ENCODE results near the gene RASL11A. TPM values are rescaled to one million over a fixed set of nuclear protein-coding genes. Genes with fewer than 3 reads are reported as not detected.
"Not testable (repeated sequence)": the region's sequence is repeated elsewhere in the genome, so short reads cannot be mapped to it uniquely, and the experiment has no call there.

RASL11A gene
- total RNA-seq, 1 donor from 2014 or later = 3.8 TPM

GRCh38 chr13:27300406-27300805 lies 29.8 kb downstream of the RASL11A start:
- DNase-seq (ENCODE audit: low read depth, low spot score) = not testable (repeated sequence)

- no peak for DNase-seq (ENCODE audit: low read depth, low spot score)
Measured at GRCh38 chr13:27300941-27301586, 30.4 kb downstream of the RASL11A start.

GRCh38 chr13:27302643-27303262 lies 32.1 kb downstream of the RASL11A start:
- DNase-seq (ENCODE audit: low read depth, low spot score) = no peak

- DNase-seq (ENCODE audit: low read depth, low spot score) = no peak
Measured at GRCh38 chr13:27304099-27304498, 33.5 kb downstream of the RASL11A start.

- DNase-seq (ENCODE audit: low read depth, low spot score) = no peak
Measured at GRCh38 chr13:27304611-27305010, 34.0 kb downstream of the RASL11A start.

GRCh38 chr13:27306364-27306763 lies 35.7 kb downstream of the RASL11A start:
- DNase-seq (ENCODE audit: low read depth, low spot score) = no peak

- DNase-seq (ENCODE audit: low read depth, low spot score) = no peak
Measured at GRCh38 chr13:27308941-27309340, 38.3 kb downstream of the RASL11A start.

- no peak for DNase-seq (ENCODE audit: low read depth, low spot score)
Measured at GRCh38 chr13:27309401-27309958, 38.9 kb downstream of the RASL11A start.

GRCh38 chr13:27309967-27310598 lies 39.5 kb downstream of the RASL11A start:
- no peak for DNase-seq (ENCODE audit: low read depth, low spot score)

- no peak for DNase-seq (ENCODE audit: low read depth, low spot score)
Measured at GRCh38 chr13:27310946-27311345, 40.3 kb downstream of the RASL11A start.

GRCh38 chr13:27311518-27312210 lies 41.0 kb downstream of the RASL11A start:
- no peak for DNase-seq (ENCODE audit: low read depth, low spot score)

- DNase-seq (ENCODE audit: low read depth, low spot score) = no peak
Measured at GRCh38 chr13:27313770-27314169, 43.1 kb downstream of the RASL11A start.

GRCh38 chr13:27319404-27319803 lies 48.8 kb downstream of the RASL11A start:
- no peak for DNase-seq (ENCODE audit: low read depth, low spot score)

GRCh38 chr13:27321468-27322431 lies 51.1 kb downstream of the RASL11A start:
- no peak for DNase-seq (ENCODE audit: low read depth, low spot score)

GRCh38 chr13:27322443-27322842 lies 51.8 kb downstream of the RASL11A start:
- not testable (repeated sequence) for DNase-seq (ENCODE audit: low read depth, low spot score)

Other genes starting within 250 kb of the RASL11A start
- gene USP12, start 99.0 kb upstream of the RASL11A start, total RNA-seq = 34.2 and 40.7 TPM in 2 replicates
- gene RPL21, start 19.3 kb upstream of the RASL11A start, total RNA-seq = 533 and 833 TPM in 2 replicates
- gene GTF3A, start 153.8 kb downstream of the RASL11A start, total RNA-seq = 106 and 125 TPM in 2 replicates
- 48.7 and 58.0 TPM in 2 replicates for gene MTIF3, start 179.7 kb downstream of the RASL11A start, total RNA-seq

All from pulmonary artery endothelial cell (primary cell).